GM23338 (cell line): Measurements from ENCODE around the gene AP1M1. TPM values are rescaled to one million over a fixed set of nuclear protein-coding genes. Genes with fewer than 3 reads are reported as not detected.

Source experiments
- ATAC-seq: fragments of 200-7000 bp; cut with Tn5 transposase; 3 replicates; pipeline ENCODE4 v1.9.1; 2020
- DNase-seq: peaks from one replicate; pipeline ENCODE4 v3.0.0-alpha.2; 2015; ENCODE audit warnings: low spot score
- H2AFZ ChIP-seq: fragments of 200-600 bp; sonication (generic); 2 replicates; pipeline ENCODE4 v1.8.0; 2016; ENCODE audit warnings: antibody characterized with exemption, mild to moderate bottlenecking, moderate library complexity
- H3F3A ChIP-seq: fragments of 200-600 bp; sonication (generic); replicated peaks from 2 replicates; pipeline ENCODE4 v1.8.0; 2017; ENCODE audit warnings: antibody characterized with exemption, mixed run types, low read depth
- H3K27ac ChIP-seq: fragments of 200-600 bp; sonication (generic); 2 replicates; pipeline ENCODE4 v1.6.1; 2016; ENCODE audit warnings: low read depth
- H3K27me3 ChIP-seq: fragments of 200-600 bp; sonication (generic); 2 replicates; pipeline ENCODE4 v1.8.0; 2016; ENCODE audit warnings: mild to moderate bottlenecking, mixed run types, moderate library complexity; ENCODE audit not compliant: insufficient read depth
- H3K36me3 ChIP-seq: fragments of 200-600 bp; sonication (generic); 2 replicates; pipeline ENCODE4 v1.8.0; 2016; ENCODE audit warnings: mild to moderate bottlenecking; ENCODE audit not compliant: insufficient read depth
- H3K4me1 ChIP-seq: fragments of 200-600 bp; sonication (generic); 2 replicates; pipeline ENCODE4 v1.8.0; 2016; ENCODE audit warnings: mild to moderate bottlenecking, moderate library complexity; ENCODE audit not compliant: insufficient read depth
- H3K4me2 ChIP-seq: fragments of 200-600 bp; sonication (generic); 2 replicates; pipeline ENCODE4 v1.7.1; 2017; ENCODE audit warnings: mixed run types
- H3K4me3 ChIP-seq: fragments of 200-600 bp; sonication (generic); 2 replicates; pipeline ENCODE4 v1.6.1; 2016; ENCODE audit warnings: mixed run types
- H3K79me2 ChIP-seq: fragments of 200-600 bp; sonication (generic); replicated peaks from 2 replicates; pipeline ENCODE4 v1.8.0; 2017; ENCODE audit warnings: mild to moderate bottlenecking; ENCODE audit not compliant: insufficient read depth
- H3K9me2 ChIP-seq: fragments of 200-600 bp; sonication (generic); 2 replicates; pipeline ENCODE4 v1.8.0; 2017; ENCODE audit not compliant: insufficient read depth
- H4K20me1 ChIP-seq: fragments of 200-600 bp; sonication (generic); replicated peaks from 2 replicates; pipeline ENCODE4 v1.8.0; 2017; ENCODE audit warnings: mild to moderate bottlenecking; ENCODE audit not compliant: insufficient read depth
- H3K27ac Mint-ChIP-seq: 2 replicates; pipeline ENCODE4 v1.8.0; 2020; ENCODE audit warnings: inconsistent platforms, mild to moderate bottlenecking, moderate library complexity, mixed read lengths
- H3K27me3 Mint-ChIP-seq: 3 replicates; pipeline ENCODE4 v1.8.0; 2022; ENCODE audit warnings: low read depth, mild to moderate bottlenecking, moderate library complexity, mixed read lengths, inconsistent platforms; ENCODE audit not compliant: insufficient read depth, poor library complexity
- H3K36me3 Mint-ChIP-seq: 3 replicates; pipeline ENCODE4 v1.8.0; 2021; ENCODE audit warnings: low read depth, mild to moderate bottlenecking, inconsistent platforms, moderate library complexity, mixed read lengths
- H3K4me1 Mint-ChIP-seq: 3 replicates; pipeline ENCODE4 v1.8.0; 2020; ENCODE audit warnings: mild to moderate bottlenecking, inconsistent platforms, mixed read lengths
- H3K4me3 Mint-ChIP-seq: 3 replicates; pipeline ENCODE4 v1.8.0; 2021; ENCODE audit warnings: moderate library complexity, mild to moderate bottlenecking, inconsistent platforms, mixed read lengths
- H3K9me3 Mint-ChIP-seq: 3 replicates; pipeline ENCODE4 v1.8.0; 2020; ENCODE audit warnings: moderate library complexity, mild to moderate bottlenecking, inconsistent platforms, mixed read lengths
- CREB1 ChIP-seq: fragments of 250-450 bp; sonication (Bioruptor Pico); IDR thresholded peaks from 2 replicates; pipeline ENCODE4 v1.5.0; 2020; ENCODE audit warnings: low read depth, mild to moderate bottlenecking, moderate library complexity
- EZH2 ChIP-seq: fragments of 200-600 bp; sonication (generic); IDR thresholded peaks from one replicate; pipeline ENCODE4 v1.8.0; 2017; ENCODE audit warnings: antibody characterized with exemption, mild to moderate bottlenecking, low read depth; ENCODE audit not compliant: unreplicated experiment
- EZH2phosphoT487 ChIP-seq: fragments of 200-600 bp; sonication (generic); IDR thresholded peaks from one replicate; pipeline ENCODE4 v1.8.1; 2018; ENCODE audit warnings: antibody characterized with exemption; ENCODE audit not compliant: unreplicated experiment
- JUNB ChIP-seq: IDR thresholded peaks from one replicate; pipeline ENCODE4 v1.6.1; 2016; ENCODE audit warnings: antibody characterized with exemption; ENCODE audit not compliant: unreplicated experiment
- NANOG ChIP-seq: IDR thresholded peaks from 2 replicates; pipeline ENCODE4 v1.6.1; 2016; ENCODE audit warnings: antibody characterized with exemption, borderline replicate concordance
- POLR2AphosphoS5 ChIP-seq: IDR thresholded peaks from 2 replicates; pipeline ENCODE4 v1.6.1; 2016; ENCODE audit warnings: antibody characterized with exemption, low read depth
- STAT1 ChIP-seq: IDR thresholded peaks from one replicate; pipeline ENCODE4 v1.6.1; 2016; ENCODE audit warnings: antibody characterized with exemption; ENCODE audit not compliant: unreplicated experiment
- ZNF114 ChIP-seq: fragments of 250-450 bp; sonication (Bioruptor Pico); IDR thresholded peaks from 2 replicates; pipeline ENCODE4 v1.5.0; 2020; ENCODE audit warnings: mild to moderate bottlenecking, moderate library complexity
- ZNF331 ChIP-seq: fragments of 250-450 bp; sonication (Bioruptor Pico); IDR thresholded peaks from 2 replicates; pipeline ENCODE4 v1.5.0; 2020; ENCODE audit warnings: low read depth, mild to moderate bottlenecking, moderate library complexity
- polyA plus RNA-seq: library from polyadenylated mRNA; unstranded; fragments of >200 nt; fragmentation: Nextera tagmentation; extraction: Ambion mirVana; gene quantifications from 2 replicates; pipeline ENCODE4 v1.2.1, GENCODE V29; 2016
- total RNA-seq: library from RNA; depleted of rRNA; stranded (reverse); fragments of >200 nt; shearing (Covaris generic); gene quantifications from 2 replicates; pipeline ENCODE4 v1.2.3, GENCODE V29; 2014
- TF ChIP-seq, protein P1 (sequence below), 2 experiments: fragments of 200-600 bp in 1 of 2; sonication (generic) in 1 of 2; conservative IDR thresholded peaks; 2 replicates each; pipeline versions ENCODE4 v1.5.1 to v1.6.1; 2016 to 2017; ENCODE audit warnings: antibody characterized with exemption in 2 of 2, low read depth in 2 of 2, mild to moderate bottlenecking in 2 of 2, moderate library complexity in 1 of 2
- TF ChIP-seq, protein P2 (sequence below): fragments of 250-450 bp; sonication (Bioruptor Pico); IDR thresholded peaks from 2 replicates; pipeline ENCODE4 v1.5.0; 2020; ENCODE audit warnings: mild to moderate bottlenecking, moderate library complexity
- TF ChIP-seq, protein P3 (sequence below): IDR thresholded peaks from 2 replicates; pipeline ENCODE4 v1.6.1; 2016; ENCODE audit warnings: antibody characterized with exemption
- TF ChIP-seq, protein P4 (sequence below): IDR thresholded peaks from one replicate; pipeline ENCODE4 v1.6.1; 2018; ENCODE audit warnings: antibody characterized with exemption; ENCODE audit not compliant: unreplicated experiment

Gene AP1M1
- total and polyA plus RNA-seq, 2 experiments from 2014 or later = 22.0 to 32.0 TPM

DNA sequence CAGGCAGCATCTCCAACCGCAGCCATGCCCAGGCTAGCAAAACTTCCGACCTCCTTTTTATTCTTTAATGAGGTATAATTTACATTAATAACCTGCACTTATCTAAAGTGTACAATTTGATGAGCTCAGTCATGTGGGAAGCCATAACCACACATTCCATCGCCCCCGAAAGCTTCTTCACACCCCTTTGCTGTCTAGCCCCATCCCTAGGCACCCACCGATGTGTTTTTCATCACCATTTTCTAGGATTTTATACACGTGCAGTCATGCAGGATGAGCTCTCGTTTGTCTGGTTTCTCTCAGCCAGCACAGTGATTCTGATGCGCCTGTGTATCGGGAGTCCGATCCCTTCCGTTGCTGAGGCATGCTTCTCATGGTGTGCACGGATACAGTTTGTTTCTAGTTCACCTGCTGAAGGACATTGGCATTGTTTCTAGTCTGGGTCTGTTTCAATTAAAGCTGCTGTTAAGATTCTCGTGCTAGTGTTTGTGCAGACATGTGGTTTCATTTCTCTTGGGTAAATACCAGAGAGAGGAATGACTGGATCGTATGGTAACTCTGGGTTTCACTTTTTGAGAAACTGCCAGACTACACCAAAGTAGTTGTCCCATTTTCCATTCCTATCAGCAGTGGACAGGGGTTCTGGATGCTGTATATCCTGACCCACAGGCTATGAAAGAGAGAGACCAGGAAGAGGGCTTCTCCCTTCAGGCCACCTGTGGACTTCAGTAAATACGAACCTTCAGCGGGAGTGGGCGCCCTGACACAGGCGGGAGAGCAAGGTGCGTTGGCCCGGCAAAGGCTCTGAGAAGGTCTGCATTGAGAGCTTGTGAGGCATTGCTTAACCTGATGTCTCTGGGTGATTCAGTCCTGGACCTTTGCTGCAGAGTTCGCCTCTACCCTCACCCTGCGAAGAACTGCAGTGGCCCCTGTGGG is 4.9 kb downstream of the AP1M1 start:
- no peaks in the 10 kb centered on the region for H3K36me3 ChIP-seq
- DNase-seq (no peak), ATAC-seq (no peak)
- no peaks in the 10 kb centered on the region; the same call in 1 of the 2 replicates for H3K4me1 ChIP-seq
- H3K36me3 Mint-ChIP-seq = no peaks in the 10 kb centered on the region; the same call in 2 of the 3 replicates
- H3K9me2 ChIP-seq = no peaks in the 10 kb centered on the region
- H3K27ac Mint-ChIP-seq = no peak overlapping the region
- no peak overlapping the region for H3K4me3 ChIP-seq
- H3K4me3 Mint-ChIP-seq = no peak overlapping the region
- H3F3A ChIP-seq = no peaks in the 10 kb centered on the region
- no peaks in the 10 kb centered on the region for H3K79me2 ChIP-seq
- H3K4me1 Mint-ChIP-seq = peaks cover 5% of the 10 kb centered on the region; the same call in 2 of the 3 replicates
- peaks cover 4% of the 10 kb centered on the region for H3K27me3 Mint-ChIP-seq
- no peak overlapping the region for H2AFZ ChIP-seq
- H3K27ac ChIP-seq = no peak overlapping the region
- H3K27me3 ChIP-seq = no peaks in the 10 kb centered on the region
- H3K4me2 ChIP-seq = no peak overlapping the region
- TF ChIP-seq, protein P1, sequence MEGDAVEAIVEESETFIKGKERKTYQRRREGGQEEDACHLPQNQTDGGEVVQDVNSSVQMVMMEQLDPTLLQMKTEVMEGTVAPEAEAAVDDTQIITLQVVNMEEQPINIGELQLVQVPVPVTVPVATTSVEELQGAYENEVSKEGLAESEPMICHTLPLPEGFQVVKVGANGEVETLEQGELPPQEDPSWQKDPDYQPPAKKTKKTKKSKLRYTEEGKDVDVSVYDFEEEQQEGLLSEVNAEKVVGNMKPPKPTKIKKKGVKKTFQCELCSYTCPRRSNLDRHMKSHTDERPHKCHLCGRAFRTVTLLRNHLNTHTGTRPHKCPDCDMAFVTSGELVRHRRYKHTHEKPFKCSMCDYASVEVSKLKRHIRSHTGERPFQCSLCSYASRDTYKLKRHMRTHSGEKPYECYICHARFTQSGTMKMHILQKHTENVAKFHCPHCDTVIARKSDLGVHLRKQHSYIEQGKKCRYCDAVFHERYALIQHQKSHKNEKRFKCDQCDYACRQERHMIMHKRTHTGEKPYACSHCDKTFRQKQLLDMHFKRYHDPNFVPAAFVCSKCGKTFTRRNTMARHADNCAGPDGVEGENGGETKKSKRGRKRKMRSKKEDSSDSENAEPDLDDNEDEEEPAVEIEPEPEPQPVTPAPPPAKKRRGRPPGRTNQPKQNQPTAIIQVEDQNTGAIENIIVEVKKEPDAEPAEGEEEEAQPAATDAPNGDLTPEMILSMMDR (conservative IDR thresholded peaks at IDR 0.05; ENCODE audit: low read depth in 2 of 2) = no peak
- TF ChIP-seq, protein P2, sequence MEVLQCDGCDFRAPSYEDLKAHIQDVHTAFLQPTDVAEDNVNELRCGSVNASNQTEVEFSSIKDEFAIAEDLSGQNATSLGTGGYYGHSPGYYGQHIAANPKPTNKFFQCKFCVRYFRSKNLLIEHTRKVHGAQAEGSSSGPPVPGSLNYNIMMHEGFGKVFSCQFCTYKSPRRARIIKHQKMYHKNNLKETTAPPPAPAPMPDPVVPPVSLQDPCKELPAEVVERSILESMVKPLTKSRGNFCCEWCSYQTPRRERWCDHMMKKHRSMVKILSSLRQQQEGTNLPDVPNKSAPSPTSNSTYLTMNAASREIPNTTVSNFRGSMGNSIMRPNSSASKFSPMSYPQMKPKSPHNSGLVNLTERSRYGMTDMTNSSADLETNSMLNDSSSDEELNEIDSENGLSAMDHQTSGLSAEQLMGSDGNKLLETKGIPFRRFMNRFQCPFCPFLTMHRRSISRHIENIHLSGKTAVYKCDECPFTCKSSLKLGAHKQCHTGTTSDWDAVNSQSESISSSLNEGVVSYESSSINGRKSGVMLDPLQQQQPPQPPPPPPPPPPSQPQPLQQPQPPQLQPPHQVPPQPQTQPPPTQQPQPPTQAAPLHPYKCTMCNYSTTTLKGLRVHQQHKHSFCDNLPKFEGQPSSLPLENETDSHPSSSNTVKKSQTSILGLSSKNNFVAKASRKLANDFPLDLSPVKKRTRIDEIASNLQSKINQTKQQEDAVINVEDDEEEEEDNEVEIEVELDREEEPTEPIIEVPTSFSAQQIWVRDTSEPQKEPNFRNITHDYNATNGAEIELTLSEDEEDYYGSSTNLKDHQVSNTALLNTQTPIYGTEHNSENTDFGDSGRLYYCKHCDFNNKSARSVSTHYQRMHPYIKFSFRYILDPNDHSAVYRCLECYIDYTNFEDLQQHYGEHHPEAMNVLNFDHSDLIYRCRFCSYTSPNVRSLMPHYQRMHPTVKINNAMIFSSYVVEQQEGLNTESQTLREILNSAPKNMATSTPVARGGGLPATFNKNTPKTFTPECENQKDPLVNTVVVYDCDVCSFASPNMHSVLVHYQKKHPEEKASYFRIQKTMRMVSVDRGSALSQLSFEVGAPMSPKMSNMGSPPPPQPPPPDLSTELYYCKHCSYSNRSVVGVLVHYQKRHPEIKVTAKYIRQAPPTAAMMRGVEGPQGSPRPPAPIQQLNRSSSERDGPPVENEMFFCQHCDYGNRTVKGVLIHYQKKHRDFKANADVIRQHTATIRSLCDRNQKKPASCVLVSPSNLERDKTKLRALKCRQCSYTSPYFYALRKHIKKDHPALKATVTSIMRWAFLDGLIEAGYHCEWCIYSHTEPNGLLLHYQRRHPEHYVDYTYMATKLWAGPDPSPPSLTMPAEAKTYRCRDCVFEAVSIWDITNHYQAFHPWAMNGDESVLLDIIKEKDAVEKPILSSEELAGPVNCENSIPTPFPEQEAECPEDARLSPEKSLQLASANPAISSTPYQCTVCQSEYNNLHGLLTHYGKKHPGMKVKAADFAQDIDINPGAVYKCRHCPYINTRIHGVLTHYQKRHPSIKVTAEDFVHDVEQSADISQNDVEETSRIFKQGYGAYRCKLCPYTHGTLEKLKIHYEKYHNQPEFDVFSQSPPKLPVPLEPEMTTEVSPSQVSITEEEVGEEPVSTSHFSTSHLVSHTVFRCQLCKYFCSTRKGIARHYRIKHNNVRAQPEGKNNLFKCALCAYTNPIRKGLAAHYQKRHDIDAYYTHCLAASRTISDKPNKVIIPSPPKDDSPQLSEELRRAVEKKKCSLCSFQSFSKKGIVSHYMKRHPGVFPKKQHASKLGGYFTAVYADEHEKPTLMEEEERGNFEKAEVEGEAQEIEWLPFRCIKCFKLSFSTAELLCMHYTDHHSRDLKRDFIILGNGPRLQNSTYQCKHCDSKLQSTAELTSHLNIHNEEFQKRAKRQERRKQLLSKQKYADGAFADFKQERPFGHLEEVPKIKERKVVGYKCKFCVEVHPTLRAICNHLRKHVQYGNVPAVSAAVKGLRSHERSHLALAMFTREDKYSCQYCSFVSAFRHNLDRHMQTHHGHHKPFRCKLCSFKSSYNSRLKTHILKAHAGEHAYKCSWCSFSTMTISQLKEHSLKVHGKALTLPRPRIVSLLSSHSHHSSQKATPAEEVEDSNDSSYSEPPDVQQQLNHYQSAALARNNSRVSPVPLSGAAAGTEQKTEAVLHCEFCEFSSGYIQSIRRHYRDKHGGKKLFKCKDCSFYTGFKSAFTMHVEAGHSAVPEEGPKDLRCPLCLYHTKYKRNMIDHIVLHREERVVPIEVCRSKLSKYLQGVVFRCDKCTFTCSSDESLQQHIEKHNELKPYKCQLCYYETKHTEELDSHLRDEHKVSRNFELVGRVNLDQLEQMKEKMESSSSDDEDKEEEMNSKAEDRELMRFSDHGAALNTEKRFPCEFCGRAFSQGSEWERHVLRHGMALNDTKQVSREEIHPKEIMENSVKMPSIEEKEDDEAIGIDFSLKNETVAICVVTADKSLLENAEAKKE (CRISPR knock-in tag) = no peak
- TF ChIP-seq, protein P3, sequence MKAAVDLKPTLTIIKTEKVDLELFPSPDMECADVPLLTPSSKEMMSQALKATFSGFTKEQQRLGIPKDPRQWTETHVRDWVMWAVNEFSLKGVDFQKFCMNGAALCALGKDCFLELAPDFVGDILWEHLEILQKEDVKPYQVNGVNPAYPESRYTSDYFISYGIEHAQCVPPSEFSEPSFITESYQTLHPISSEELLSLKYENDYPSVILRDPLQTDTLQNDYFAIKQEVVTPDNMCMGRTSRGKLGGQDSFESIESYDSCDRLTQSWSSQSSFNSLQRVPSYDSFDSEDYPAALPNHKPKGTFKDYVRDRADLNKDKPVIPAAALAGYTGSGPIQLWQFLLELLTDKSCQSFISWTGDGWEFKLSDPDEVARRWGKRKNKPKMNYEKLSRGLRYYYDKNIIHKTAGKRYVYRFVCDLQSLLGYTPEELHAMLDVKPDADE = no peak
- TF ChIP-seq STAT1 (no peak), NANOG (no peak), POLR2AphosphoS5 (no peak), EZH2 (no peak), ZNF114 (CRISPR knock-in tag) (no peak), JUNB (no peak), CREB1 (CRISPR knock-in tag) (no peak), EZH2phosphoT487 (no peak), ZNF331 (CRISPR knock-in tag) (no peak)
- TF ChIP-seq, protein P4, sequence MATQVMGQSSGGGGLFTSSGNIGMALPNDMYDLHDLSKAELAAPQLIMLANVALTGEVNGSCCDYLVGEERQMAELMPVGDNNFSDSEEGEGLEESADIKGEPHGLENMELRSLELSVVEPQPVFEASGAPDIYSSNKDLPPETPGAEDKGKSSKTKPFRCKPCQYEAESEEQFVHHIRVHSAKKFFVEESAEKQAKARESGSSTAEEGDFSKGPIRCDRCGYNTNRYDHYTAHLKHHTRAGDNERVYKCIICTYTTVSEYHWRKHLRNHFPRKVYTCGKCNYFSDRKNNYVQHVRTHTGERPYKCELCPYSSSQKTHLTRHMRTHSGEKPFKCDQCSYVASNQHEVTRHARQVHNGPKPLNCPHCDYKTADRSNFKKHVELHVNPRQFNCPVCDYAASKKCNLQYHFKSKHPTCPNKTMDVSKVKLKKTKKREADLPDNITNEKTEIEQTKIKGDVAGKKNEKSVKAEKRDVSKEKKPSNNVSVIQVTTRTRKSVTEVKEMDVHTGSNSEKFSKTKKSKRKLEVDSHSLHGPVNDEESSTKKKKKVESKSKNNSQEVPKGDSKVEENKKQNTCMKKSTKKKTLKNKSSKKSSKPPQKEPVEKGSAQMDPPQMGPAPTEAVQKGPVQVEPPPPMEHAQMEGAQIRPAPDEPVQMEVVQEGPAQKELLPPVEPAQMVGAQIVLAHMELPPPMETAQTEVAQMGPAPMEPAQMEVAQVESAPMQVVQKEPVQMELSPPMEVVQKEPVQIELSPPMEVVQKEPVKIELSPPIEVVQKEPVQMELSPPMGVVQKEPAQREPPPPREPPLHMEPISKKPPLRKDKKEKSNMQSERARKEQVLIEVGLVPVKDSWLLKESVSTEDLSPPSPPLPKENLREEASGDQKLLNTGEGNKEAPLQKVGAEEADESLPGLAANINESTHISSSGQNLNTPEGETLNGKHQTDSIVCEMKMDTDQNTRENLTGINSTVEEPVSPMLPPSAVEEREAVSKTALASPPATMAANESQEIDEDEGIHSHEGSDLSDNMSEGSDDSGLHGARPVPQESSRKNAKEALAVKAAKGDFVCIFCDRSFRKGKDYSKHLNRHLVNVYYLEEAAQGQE = no peak
- no peaks in the 10 kb centered on the region; the same call in 1 of the 2 replicates for H4K20me1 ChIP-seq
- H3K9me3 Mint-ChIP-seq = no peaks in the 10 kb centered on the region
